Calu3 (cell line): ENCODE results near the gene CACNA1F. TPM values are rescaled to one million over a fixed set of nuclear protein-coding genes. Genes with fewer than 3 reads are reported as not detected.

ENCODE experiments used
- BruUV-seq: library from RNA; stranded (reverse); fragments of 400-500 nt; replicated peaks from 2 replicates; lab custom pipeline; 2021; lab: Mats Ljungman, UMichigan
- CTCF ChIA-PET: fragments of 300-600 bp; sonication (Branson Sonifier 250); formaldehyde crosslinking; loops from one replicate; lab custom pipeline; 2022; ENCODE audit warnings: antibody characterized with exemption; lab: Charles Lee
- DNase-seq: peaks from one replicate; pipeline ENCODE4 v3.0.0; 2022
- H3K27ac Mint-ChIP-seq: one replicate; pipeline ENCODE4 v1.8.0; 2022; ENCODE audit warnings: mixed read lengths; ENCODE audit not compliant: unreplicated experiment
- H3K27me3 Mint-ChIP-seq: one replicate; pipeline ENCODE4 v1.8.0; 2022; ENCODE audit warnings: mixed read lengths; ENCODE audit not compliant: unreplicated experiment
- H3K36me3 Mint-ChIP-seq: one replicate; pipeline ENCODE4 v1.8.0; 2022; ENCODE audit warnings: mild to moderate bottlenecking, moderate library complexity, mixed read lengths; ENCODE audit not compliant: insufficient read depth, unreplicated experiment
- H3K4me1 Mint-ChIP-seq: one replicate; pipeline ENCODE4 v1.8.0; 2022; ENCODE audit warnings: mild to moderate bottlenecking, low read depth, mixed read lengths; ENCODE audit not compliant: unreplicated experiment
- H3K4me3 Mint-ChIP-seq: one replicate; pipeline ENCODE4 v1.8.0; 2022; ENCODE audit warnings: mild to moderate bottlenecking, low read depth, moderate library complexity, mixed read lengths; ENCODE audit not compliant: unreplicated experiment
- H3K9me3 Mint-ChIP-seq: one replicate; pipeline ENCODE4 v1.8.0; 2022; ENCODE audit warnings: low read depth, mixed read lengths; ENCODE audit not compliant: unreplicated experiment
- CTCF ChIP-seq: fragments of 200-600 bp; IDR thresholded peaks from one replicate; pipeline ENCODE4 v1.8.0; 2022; ENCODE audit warnings: antibody characterized with exemption; ENCODE audit not compliant: unreplicated experiment
- intact Hi-C: fragments of 100-400 bp; cut with micrococcal nuclease; formaldehyde crosslinking; loops from one replicate; pipeline ENCODE4 v1.10.0; 2022; ENCODE audit not compliant: unreplicated experiment
- total RNA-seq: library from RNA; stranded (reverse); gene quantifications from 2 replicates; pipeline ENCODE4 v1.2.3, GENCODE V29; 2022

Gene CACNA1F
- total RNA-seq, 1 experiment from 2014 or later, result not detected

DNA sequence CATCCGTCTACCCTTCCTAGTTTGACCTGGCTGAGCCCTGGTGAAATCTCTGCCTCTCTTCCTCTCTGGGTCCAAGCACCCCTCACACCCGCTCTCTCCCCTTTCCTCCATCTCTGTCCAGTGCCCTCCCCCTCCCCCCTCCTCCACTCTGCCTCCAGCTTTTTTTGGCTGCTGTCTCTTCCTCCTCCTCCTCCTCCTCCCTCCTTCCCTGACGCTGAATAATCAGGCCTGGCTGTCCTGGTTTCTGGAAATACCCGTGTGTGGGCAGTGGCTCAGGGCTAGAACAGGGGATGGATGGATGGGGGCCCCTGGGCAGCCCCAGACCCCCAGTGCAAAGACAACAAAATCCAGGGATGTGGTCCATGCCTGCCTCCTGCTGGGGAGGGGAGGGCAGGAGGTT, 28.4 kb downstream of the CACNA1F start:
- H3K36me3 Mint-ChIP-seq, result peaks cover 6% of the 10 kb centered on the region
- no peak overlapping the region for H3K4me3 Mint-ChIP-seq
- no peak overlapping the region for H3K27ac Mint-ChIP-seq
- no peak for DNase-seq
- CTCF ChIA-PET, result no interaction called here
- intact Hi-C loops, result no loop called here
- peaks cover 17% of the 10 kb centered on the region for H3K27me3 Mint-ChIP-seq
- H3K9me3 Mint-ChIP-seq, result no peaks in the 10 kb centered on the region
- H3K4me1 Mint-ChIP-seq, result no peaks in the 10 kb centered on the region
- TF ChIP-seq CTCF, result no peak
- no TSS peak for BruUV-seq

DNA sequence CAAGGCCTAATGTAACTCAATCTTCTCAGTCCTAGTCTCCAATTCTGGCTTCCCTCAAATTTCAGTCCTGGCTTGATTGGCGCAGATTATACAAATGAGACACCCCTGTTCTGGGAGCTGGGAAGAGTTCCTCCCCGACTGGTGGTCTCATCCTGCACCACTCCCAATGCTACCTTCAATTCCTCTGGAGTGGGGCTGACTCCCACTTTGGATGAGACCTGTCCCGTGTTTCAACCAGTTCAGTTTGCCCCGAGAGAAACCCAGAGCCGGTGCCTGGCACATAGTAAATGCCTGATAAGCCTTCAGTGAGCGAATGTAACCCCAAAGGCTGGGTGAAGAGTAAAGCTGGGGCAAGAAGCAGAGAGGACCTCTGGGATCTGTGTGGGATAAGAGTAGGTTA, 29.1 kb downstream of the CACNA1F start:
- Mint-ChIP-seq H3K4me1 (no peaks in the 10 kb centered on the region), H3K27me3 (peaks cover 23% of the 10 kb centered on the region), H3K4me3 (no peak overlapping the region), H3K27ac (no peak overlapping the region), H3K36me3 (peaks cover 6% of the 10 kb centered on the region), H3K9me3 (no peaks in the 10 kb centered on the region)
- CTCF ChIA-PET, result no interaction called here
- TF ChIP-seq CTCF, result no peak
- intact Hi-C loops, result no loop called here
- no peak for DNase-seq
- BruUV-seq, result no TSS peak

GRCh38 chrX:49203536-49203935, 29.6 kb downstream of the CACNA1F start:
- CTCF ChIA-PET, result no interaction called here
- Mint-ChIP-seq H3K36me3 (peaks cover 6% of the 10 kb centered on the region), H3K4me1 (peaks cover 2% of the 10 kb centered on the region), H3K9me3 (no peaks in the 10 kb centered on the region), H3K27ac (no peak overlapping the region), H3K4me3 (no peak overlapping the region), H3K27me3 (peaks cover 28% of the 10 kb centered on the region)
- no peak for TF ChIP-seq CTCF
- DNase-seq, result no peak
- intact Hi-C loops, result no loop called here
- no TSS peak for BruUV-seq

DNA sequence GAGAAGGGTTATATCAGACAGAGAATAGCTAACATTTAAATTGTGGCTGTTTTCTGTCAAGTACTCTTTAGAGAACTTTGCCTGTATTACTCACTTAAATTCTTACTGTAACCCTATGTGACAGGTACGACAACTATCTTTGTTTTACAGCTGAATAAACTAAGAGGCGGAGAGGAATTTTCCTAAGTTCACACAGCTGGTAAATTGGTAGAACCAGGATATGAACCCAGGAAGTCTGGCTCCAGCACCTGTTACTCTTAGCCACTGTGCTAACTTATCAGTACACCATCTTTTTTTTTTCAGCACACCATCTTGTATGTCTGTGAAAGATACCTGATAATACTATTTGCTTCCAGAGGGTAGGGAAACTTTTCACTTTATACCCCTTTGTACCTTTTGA, 31.1 kb downstream of the CACNA1F start:
- Mint-ChIP-seq H3K4me3 (no peak overlapping the region), H3K9me3 (no peaks in the 10 kb centered on the region), H3K36me3 (peaks cover 11% of the 10 kb centered on the region), H3K4me1 (peaks cover 10% of the 10 kb centered on the region), H3K27me3 (peaks cover 40% of the 10 kb centered on the region), H3K27ac (no peak overlapping the region)
- no peak for DNase-seq
- intact Hi-C loops, result no loop called here
- CTCF ChIA-PET, result no interaction called here
- BruUV-seq, result no TSS peak
- TF ChIP-seq CTCF, result no peak
